ENCODE data around the gene CLEC16A. TPM values are rescaled to one million over a fixed set of nuclear protein-coding genes. Genes with fewer than 3 reads are reported as not detected.
A peak's percentile ranks its signal among the peaks of the same experiment; 100 is the strongest.

The CLEC16A gene
- total and polyA plus RNA-seq, 8 donors, result 17.6 to 38.6 (median 21.6) TPM

DNA sequence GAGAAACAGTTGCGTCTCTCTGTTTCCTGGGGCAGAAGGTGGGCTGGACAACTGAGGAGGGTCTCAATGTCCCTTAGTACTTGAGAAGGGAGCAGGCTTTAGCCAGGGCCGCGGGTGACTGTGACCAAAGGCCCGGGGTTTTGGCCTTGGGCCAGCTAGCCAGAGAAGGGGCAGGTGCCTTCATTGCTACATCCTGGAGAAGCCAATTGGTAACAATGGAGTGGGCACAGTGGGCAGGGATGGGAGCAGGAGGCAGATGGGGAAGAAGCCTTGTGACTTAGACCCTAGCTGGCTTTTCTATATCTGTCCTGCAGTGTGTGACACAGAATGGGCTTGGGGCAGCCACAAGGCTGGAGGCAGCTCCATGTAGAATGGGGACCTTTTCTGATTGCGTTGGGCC is 46.0 kb downstream of the CLEC16A start:
- H3K9me3 ChIP-seq, result no peaks in the 10 kb centered on the region
- no peak for TF ChIP-seq CTCF (IDR thresholded peaks at IDR 0.05)
- H3K27me3 ChIP-seq, result no peaks in the 10 kb centered on the region
- no peak overlapping the region for H3K27ac ChIP-seq
- intact Hi-C loops (cut with DNase I), result no loop called here
- H3K36me3 ChIP-seq, result peaks cover 0 to 68% of the 10 kb centered on the region in 2 donors
- H3K4me1 ChIP-seq, result peaks cover 6 to 35% of the 10 kb centered on the region in 2 donors
- DNase-seq (no peak), ATAC-seq (no peak)
- no peak overlapping the region for H3K4me3 ChIP-seq

DNA sequence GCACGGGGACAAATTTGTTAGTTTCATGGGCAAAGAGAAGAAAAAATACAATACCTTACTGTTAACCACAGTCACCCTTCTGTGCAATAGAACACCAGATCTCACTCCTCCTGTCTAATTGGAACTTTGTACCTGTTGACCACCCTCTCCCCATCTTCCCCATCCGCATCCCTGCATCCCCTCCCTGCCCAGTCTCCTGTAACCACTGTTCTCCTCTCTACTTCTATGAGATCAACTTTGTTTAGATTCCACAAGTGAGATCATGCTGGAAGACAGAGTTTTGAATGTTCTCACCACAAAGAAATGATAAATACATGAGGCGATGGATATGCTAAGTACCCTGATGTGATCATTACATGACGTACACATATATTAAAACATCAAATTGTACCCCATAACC is 47.7 kb downstream of the CLEC16A start:
- H3K27ac ChIP-seq, result no peak overlapping the region
- no peak for TF ChIP-seq CTCF (IDR thresholded peaks at IDR 0.05)
- peaks cover 0 to 75% of the 10 kb centered on the region in 2 donors for H3K36me3 ChIP-seq
- H3K9me3 ChIP-seq, result no peaks in the 10 kb centered on the region
- intact Hi-C loops (cut with DNase I), result no loop called here
- peaks cover 6 to 31% of the 10 kb centered on the region in 2 donors for H3K4me1 ChIP-seq
- H3K27me3 ChIP-seq, result no peaks in the 10 kb centered on the region
- no peak for DNase-seq
- H3K4me3 ChIP-seq, result no peak overlapping the region
- ATAC-seq, result no peak

- peaks cover 0 to 76% of the 10 kb centered on the region in 2 donors for H3K36me3 ChIP-seq
- H3K9me3 ChIP-seq, result no peaks in the 10 kb centered on the region
Observed at GRCh38 chr16:10992797-10993196, 48.4 kb downstream of the CLEC16A start.

DNA sequence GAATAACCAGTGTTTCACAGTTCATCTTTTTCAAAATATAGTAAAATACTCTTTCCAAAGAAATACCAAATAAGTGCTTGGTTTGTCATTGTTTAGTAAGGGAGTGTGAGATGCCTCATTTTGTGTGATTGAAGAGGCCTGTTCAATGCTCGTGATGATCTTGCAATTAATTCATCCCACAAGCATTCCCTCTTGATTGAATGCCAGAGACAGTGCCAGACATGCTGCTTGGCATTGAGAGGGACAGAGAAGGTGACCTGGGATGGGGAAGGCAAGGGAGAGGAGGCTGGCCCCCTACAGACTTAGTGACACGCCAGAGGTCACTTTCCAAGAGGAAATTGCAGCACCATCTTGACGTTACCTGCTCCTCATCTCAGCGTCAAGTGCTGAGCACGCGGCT is 49.3 kb downstream of the CLEC16A start:
- no peak for DNase-seq
- Histone ChIP-seq H3K36me3 (peaks cover 0 to 77% of the 10 kb centered on the region in 2 donors), H3K9me3 (no peaks in the 10 kb centered on the region), H3K4me3 (no peak overlapping the region), H3K27me3 (no peaks in the 10 kb centered on the region), H3K27ac (no peak overlapping the region), H3K4me1 (peaks cover 6 to 17% of the 10 kb centered on the region in 2 donors)
- TF ChIP-seq CTCF (IDR thresholded peaks at IDR 0.05), result no peak
- peak; percentile 37 for ATAC-seq
- intact Hi-C loops (cut with DNase I), result no loop called here

More at GRCh38 chr16:10992797-10993196, 48.4 kb downstream of the CLEC16A start:
- no peak for TF ChIP-seq CTCF (IDR thresholded peaks at IDR 0.05)
- Histone ChIP-seq H3K27me3 (no peaks in the 10 kb centered on the region), H3K4me1 (peaks cover 6 to 25% of the 10 kb centered on the region in 2 donors), H3K4me3 (no peak overlapping the region), H3K27ac (no peak overlapping the region)
- DNase-seq, result no peak
- peak; percentile 44 for ATAC-seq
- intact Hi-C loops (cut with DNase I), result no loop called here

DNA sequence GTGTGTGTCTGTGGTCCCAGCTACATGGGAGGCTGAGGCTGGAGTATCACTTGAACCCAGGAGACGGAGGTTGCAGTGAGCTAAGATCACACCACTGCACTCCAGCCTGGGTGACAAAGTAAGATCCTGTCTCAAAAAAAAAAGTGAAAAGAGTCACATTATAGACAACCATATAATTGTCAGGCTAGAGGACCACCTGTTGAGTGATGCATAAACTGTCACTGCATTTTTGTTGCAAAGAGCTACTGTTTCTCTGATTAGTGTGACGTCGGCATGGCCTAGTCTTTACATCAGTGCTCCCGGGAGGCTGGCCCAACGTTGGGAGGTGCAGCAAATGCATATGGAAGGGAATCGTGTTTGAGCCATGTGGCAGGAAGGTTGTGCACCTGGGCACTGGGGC is 50.2 kb downstream of the CLEC16A start:
- intact Hi-C loops (cut with DNase I), result no loop called here
- no peaks in the 10 kb centered on the region for H3K9me3 ChIP-seq
- peaks cover 0 to 69% of the 10 kb centered on the region in 2 donors for H3K36me3 ChIP-seq
- no peak overlapping the region for H3K4me3 ChIP-seq
- ATAC-seq (no peak), DNase-seq (no peak)
- H3K4me1 ChIP-seq, result peaks cover 6 to 8% of the 10 kb centered on the region in 2 donors
- no peak for TF ChIP-seq CTCF (IDR thresholded peaks at IDR 0.05)
- H3K27ac ChIP-seq, result no peak overlapping the region
- H3K27me3 ChIP-seq, result no peaks in the 10 kb centered on the region
